Activated CD8-positive, alpha-beta memory T cell treated with anti-CD3 and anti-CD28 coated beads, Interleukin-2, amount 50 U/mL, for 48 hours (primary cell): ENCODE data around the gene OSCP1.
A peak's percentile ranks its signal among the peaks of the same experiment; 100 is the strongest.

Source experiments
- DNase-seq: peaks from one replicate; pipeline ENCODE4 v3.0.0-alpha.2; 2020

The OSCP1 gene

GRCh38 chr1:36446271-36446670 is 4.0 kb downstream of the OSCP1 start:
- DNase-seq: no peak

- no peak for DNase-seq
These were observed 7.0 kb downstream of the OSCP1 start for GRCh38 chr1:36443297-36443696.

- no peak for DNase-seq
These were observed 7.9 kb downstream of the OSCP1 start for GRCh38 chr1:36442337-36442736.

DNA sequence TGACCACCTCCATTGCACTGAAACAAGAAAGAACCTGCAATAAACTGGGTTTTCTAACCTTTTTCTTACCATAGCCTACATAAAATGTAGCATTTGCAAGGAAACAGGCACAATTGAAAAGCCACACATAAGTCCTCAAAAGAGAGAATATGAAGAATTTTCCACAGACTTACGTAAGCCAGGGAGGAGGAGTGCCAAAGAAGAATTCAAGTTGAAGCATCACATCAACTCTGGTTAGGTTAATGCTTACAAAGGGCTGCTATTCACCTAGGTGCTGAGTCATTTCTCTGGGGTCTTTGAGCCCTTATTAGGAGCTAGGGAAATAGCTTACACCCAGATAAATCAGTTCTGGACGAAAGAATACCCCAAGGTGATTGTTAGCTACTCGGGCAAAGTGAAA is 9.6 kb downstream of the OSCP1 start:
- DNase-seq: no peak

- no peak for DNase-seq
These were observed 10.2 kb downstream of the OSCP1 start for GRCh38 chr1:36440044-36440443.

DNA sequence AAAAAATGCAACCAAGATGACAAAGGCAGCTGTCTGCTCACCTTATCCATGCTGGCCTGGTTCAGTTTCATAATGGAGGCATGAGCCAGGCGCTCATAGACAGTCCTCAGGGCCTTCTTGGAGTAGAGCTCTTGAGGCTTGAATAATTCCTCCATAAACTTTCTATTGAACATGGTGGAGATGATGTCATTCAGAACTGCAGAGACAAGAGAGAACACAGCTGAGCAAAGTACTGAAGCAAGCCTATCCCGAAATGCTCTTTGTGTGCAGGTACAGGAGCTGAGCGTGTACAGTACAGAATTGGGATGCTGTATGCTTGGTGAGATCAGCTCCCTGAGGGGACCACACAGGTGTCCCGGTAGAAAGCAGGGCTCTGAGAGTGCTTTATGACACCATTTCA is 11.5 kb downstream of the OSCP1 start:
- DNase-seq: no peak

- no peak for DNase-seq
These were observed 13.4 kb downstream of the OSCP1 start for GRCh38 chr1:36436821-36437220.

GRCh38 chr1:36433102-36433501 is 17.1 kb downstream of the OSCP1 start:
- DNase-seq: no peak

DNA sequence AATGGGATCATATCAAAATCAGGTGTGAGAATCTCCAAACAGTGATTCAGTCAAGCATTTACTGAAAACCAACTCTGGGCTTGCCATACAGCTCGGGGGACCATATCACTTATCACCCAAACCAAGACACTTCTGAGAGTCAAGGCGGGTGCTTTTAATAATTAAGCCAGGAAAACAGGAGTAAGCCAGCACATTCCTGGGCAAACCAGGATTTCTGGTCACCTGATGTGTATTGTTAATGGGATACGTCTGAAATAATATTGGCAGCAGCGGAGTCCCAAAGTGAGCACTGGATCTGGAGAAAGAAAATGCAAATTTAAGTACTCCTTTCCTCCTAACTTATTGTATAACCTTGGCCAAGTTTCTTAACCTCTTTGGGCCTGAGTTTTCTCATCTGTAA is 17.6 kb downstream of the OSCP1 start:
- DNase-seq: no peak

- no peak for DNase-seq
These were observed 24.5 kb downstream of the OSCP1 start for GRCh38 chr1:36425791-36426190.

GRCh38 chr1:36421649-36422048 is 28.6 kb downstream of the OSCP1 start:
- no peak for DNase-seq

DNA sequence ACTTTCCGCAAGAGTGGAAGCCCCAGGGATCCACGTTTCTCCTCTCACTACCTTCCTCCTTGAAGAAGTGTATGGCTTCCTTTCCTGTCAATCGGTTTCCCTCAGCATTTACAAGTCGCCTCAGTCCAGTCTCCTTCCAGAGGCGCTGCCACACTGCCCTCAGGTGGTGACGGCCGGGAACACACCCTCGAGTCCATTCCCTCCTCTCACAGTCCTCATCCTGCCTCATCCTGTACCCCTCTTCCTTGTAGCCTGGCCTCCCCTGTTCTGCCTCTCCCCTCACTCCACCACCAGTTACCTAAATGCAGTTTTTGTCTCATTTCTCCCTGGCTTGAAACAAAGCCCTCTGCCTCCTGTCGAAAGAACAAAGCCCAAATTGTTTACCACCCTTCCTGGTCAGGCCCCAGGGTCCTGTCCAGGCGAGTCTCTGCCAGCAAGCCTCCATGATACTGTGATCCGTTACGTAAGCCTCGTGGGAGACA is 29.4 kb downstream of the OSCP1 start:
- peak; percentile 98 for DNase-seq

DNA sequence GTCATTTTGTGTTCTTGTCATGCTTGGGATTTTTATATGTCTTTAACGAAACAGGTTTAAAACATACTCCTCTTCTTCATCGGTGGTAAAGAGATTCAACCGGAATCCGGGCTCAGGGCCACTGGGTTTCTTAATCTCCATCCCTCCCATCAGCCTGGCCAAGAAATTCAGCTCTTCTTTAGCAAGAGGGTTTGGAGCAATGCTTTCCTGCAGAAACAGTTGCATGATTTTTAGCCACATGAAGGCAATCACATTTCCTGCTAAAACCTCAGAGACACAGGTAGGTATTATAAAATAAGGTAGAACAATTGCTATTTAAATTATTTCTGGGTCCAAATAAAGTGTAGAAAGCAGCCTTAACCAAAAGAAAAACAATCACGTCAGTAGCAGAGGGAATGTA is 29.8 kb downstream of the OSCP1 start:
- no peak for DNase-seq

DNA sequence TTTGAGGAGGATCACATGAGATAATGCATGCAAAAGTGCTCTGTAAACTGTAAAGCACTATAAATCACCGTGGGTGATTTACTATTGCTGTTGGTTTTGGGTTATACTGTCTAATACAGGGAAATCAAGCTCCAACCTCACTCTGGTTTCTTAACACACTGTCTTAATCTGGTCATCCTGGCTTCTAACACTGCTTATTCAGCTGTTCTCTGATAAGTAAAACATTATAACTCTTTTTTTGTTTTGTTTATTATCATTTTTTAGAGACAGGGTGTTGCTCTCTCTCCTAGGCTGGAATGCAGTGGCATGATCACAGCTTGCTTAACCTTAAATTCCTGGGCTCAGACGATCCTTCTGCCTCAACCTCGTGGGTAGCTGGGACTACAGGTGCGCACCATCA is 30.7 kb downstream of the OSCP1 start:
- no peak for DNase-seq

- no peak for DNase-seq
These were observed 31.1 kb downstream of the OSCP1 start for GRCh38 chr1:36419140-36419539.

DNA sequence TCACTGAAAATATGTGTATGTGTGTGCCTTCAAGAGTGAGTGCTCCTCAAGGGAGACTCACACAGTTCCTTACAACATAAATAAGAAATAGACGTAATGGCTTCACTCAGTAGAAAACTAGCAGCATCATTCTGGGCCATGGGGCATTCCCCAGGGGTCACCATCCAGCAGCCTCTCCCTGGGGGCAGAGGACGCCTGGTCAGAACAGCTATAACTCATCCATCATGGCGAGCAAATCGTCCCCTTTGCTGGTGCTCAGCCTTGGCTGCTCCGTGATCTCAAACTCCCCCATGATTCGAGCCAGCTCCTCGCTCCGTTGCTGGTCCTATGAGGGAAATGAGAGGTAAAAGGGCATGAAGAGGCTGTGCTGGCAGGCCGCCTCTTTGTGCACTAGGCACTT is 32.3 kb downstream of the OSCP1 start:
- no peak for DNase-seq

DNA sequence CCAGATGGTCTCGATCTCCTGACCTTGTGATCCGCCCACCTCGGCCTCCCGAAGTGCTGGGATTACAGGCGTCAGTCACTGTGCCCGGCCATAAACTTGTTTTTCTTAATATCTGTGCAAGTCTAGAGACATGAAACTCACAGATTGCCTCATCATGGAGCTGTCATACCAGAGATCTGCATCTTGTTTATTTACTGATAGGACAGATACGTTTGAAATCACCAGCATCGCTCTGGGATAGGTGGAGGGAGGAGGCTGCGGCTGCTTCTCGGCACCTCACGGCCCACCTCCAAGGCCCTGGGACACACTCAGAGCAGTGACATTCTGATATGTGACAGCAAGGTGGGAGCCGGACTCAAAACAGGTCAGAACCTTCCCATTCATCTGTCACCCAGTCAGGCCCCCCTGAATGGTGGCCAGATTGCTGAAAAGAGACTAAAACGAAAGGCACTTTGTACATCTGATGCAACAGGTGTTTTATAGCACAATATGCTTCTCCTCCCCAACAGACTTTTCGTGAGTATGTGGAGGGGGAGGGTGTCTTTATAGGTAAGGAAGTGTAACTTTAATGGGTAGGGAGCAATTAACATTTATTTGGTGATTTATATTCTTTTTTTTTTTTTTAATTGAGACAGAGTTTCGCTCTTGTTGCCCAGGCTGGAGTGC is 34.5 kb downstream of the OSCP1 start:
- no peak for DNase-seq

DNA sequence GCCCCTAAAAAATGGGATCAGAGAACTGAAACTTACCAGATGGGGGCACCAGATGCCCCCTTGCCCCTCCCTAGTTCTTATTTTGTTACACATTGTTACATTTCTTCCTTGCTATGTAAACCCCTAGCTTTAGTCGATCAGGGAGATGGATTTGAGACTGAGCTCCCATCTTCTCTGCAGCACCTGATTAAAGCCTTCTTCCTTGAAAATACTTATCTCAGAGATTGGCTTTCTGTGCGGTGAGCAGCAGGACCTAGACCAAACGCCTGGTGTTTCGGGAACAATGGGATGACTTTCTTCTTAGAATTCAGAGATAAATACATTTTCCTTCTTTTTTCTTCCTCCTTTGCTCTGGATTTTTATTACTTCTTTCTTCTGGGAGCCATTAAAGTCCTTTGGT is 35.9 kb downstream of the OSCP1 start:
- DNase-seq: no peak

GRCh38 chr1:36411674-36412648 is 38.3 kb downstream of the OSCP1 start:
- peak; percentile 57 for DNase-seq

DNA sequence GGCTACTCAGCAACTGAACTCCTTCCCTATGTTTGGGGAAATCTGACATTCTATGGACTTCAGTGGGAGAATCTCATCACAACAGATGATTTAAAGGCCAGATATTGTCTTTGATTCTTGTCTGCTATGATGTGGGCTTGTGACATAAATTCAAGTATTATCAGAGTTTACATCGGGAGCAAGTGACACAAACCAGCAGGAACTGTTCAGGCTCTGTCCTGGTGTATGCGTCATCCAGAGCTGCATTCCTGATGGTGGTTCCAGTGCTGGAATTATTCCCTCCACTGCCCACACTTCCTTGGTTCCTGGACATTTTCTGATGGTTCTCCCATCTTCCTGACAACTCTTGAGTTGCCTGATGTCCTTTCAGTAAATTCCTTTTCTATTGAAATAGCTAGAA is 41.8 kb downstream of the OSCP1 start:
- no peak for DNase-seq

GRCh38 chr1:36406440-36406839 is 43.8 kb downstream of the OSCP1 start:
- DNase-seq: no peak

DNA sequence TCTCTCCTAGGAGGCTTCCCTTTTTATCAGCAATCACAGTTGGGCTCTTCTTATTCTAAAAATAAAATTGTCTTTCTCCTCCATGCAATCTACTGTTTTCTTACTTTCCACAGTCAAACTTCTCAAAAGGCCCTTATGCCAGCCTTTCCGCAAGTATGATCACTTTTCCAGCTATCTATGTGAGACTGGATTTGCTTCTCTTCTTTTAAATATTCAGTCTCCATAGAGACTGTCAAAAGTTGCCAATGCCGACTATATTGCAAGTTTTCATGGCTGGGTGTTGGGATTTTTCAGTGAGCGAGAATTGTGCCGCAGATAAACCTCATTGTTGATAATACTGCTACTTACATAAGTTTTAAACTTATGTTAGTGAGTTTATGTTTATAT is 47.8 kb downstream of the OSCP1 start:
- DNase-seq: no peak

- no peak for DNase-seq
These were observed 48.4 kb downstream of the OSCP1 start for GRCh38 chr1:36401602-36402503.
